HFF-Myc (cell line): ENCODE measurements around the gene SHANK1.
"Not testable (repeated sequence)": the region's sequence is repeated elsewhere in the genome, so short reads cannot be mapped to it uniquely, and the experiment has no call there.

Experiments
- DNase-seq: peaks from one replicate; pipeline ENCODE4 v3.0.0-alpha.2; 2011; ENCODE audit warnings: low read depth; ENCODE audit errors: extremely low read depth
- H3K4me3 ChIP-seq: replicated peaks from 2 replicates; pipeline ENCODE4 v1.5.1; 2011; ENCODE audit warnings: low read depth, mild to moderate bottlenecking, control low read depth, low read length
- TF ChIP-seq, protein P1 (sequence below): IDR thresholded peaks from 2 replicates; pipeline ENCODE4 v1.5.1; 2012; ENCODE audit warnings: mild to moderate bottlenecking, low read depth, low read length, control low read depth; ENCODE audit errors: missing control alignments

The SHANK1 gene

GRCh38 chr19:50719566-50719965 lies at the start of gene SHANK1:
Gene SHANK1 (minus strand): TSS chr19:50719802. CDS start chr19:50716919, 2,883 bp downstream.
- DNase-seq: no peak
- H3K4me3 ChIP-seq: peak within 1 kb of the TSS; percentile 41
- TF ChIP-seq, protein P1, sequence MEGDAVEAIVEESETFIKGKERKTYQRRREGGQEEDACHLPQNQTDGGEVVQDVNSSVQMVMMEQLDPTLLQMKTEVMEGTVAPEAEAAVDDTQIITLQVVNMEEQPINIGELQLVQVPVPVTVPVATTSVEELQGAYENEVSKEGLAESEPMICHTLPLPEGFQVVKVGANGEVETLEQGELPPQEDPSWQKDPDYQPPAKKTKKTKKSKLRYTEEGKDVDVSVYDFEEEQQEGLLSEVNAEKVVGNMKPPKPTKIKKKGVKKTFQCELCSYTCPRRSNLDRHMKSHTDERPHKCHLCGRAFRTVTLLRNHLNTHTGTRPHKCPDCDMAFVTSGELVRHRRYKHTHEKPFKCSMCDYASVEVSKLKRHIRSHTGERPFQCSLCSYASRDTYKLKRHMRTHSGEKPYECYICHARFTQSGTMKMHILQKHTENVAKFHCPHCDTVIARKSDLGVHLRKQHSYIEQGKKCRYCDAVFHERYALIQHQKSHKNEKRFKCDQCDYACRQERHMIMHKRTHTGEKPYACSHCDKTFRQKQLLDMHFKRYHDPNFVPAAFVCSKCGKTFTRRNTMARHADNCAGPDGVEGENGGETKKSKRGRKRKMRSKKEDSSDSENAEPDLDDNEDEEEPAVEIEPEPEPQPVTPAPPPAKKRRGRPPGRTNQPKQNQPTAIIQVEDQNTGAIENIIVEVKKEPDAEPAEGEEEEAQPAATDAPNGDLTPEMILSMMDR: no peak

DNA sequence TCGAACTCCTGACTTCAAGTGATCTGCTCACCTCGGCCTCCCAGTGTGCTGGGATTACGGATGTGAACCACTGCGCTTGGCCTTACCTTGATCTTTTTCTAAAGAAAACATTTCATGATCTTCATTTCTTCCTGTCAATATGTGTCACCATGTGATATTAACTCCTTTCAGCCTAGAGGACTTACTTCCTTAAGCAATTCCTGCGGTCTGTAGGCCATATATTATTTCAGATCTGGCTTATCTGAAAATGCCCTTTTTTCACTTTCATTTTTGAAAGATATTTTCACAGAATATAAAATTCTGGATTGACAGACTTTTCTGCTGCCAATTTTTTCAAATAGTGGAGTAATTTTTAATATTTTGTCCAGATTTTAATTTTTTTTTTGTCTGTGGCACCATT lies 48.7 kb upstream of the SHANK1 start:
- H3K4me3 ChIP-seq: no peak overlapping the region
- TF ChIP-seq, protein P1: no peak
- DNase-seq: no peak

DNA sequence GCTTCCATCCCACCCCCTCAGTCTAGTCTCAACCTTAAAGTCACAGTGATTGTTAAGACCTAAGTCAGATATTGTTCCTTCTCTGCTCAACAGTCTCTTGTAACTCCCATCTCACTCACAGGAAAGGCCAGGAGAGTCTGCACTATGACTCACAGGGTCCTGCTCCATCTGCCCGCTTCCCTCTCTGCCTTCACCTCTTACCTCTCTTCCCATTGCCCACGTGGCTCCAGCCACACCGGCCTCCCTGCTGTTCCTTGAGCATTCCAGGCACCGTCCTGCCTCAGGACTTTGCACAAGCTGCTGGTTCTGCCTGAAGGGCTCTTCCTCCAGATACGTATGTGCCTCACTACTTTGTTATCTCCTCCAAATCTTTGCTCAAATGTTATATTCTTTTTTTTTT lies 47.7 kb upstream of the SHANK1 start:
- H3K4me3 ChIP-seq, DNase-seq: not testable (repeated sequence)

DNA sequence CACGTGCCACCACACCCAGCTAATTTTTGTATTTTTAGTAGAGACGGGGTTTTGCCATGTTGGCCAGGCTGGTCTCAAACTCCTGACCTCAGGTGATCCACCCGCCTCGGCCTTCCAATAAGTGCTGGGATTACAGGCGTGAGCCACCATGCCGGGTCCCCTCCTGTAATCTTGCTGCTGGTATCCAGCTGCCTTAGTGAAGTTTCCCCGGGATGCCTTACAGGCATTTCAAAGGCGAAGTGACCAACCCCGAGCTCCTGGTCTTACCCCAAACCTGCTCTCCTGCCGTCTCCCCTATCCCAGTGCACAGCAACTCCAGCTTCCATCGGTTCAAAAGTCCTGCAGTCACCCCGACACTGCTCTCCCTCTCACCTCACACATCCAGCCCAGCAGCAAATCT lies 47.1 kb upstream of the SHANK1 start:
- not testable (repeated sequence) for H3K4me3 ChIP-seq, DNase-seq

DNA sequence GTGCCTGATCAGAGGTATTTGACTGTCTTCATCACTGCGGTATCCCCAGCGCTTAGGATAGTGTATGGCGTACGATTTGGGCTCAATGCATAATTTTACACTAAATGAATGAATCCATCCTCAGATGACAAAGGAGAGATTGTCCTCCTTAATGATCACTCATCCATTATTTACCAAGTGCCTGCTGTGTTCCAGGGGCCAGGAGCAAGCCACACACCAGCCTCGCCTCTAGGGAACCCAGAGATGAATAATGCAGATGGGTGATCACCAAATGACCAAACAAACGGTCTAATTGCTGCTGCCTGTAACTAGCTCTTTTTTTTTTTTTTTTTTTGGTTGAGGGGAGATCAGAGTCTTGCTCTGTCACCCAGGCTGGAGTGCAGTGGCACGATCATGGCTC lies 44.8 kb upstream of the SHANK1 start:
- TF ChIP-seq, protein P1: no peak
- no peak for DNase-seq
- H3K4me3 ChIP-seq: no peak overlapping the region

- not testable (repeated sequence) for H3K4me3 ChIP-seq, DNase-seq
These were observed 43.9 kb upstream of the SHANK1 start for GRCh38 chr19:50763521-50763920.

- H3K4me3 ChIP-seq, DNase-seq: not testable (repeated sequence)
These were observed 41.9 kb upstream of the SHANK1 start for GRCh38 chr19:50761501-50761900.

GRCh38 chr19:50759886-50760285 lies 40.3 kb upstream of the SHANK1 start:
- DNase-seq: no peak
- TF ChIP-seq, protein P1: no peak

GRCh38 chr19:50759076-50759475 lies 39.5 kb upstream of the SHANK1 start:
- not testable (repeated sequence) for H3K4me3 ChIP-seq, DNase-seq

More at GRCh38 chr19:50759886-50760285, 40.3 kb upstream of the SHANK1 start:
- H3K4me3 ChIP-seq: no peak overlapping the region

- DNase-seq, H3K4me3 ChIP-seq: not testable (repeated sequence)
These were observed 38.0 kb upstream of the SHANK1 start for GRCh38 chr19:50757624-50758023.

DNA sequence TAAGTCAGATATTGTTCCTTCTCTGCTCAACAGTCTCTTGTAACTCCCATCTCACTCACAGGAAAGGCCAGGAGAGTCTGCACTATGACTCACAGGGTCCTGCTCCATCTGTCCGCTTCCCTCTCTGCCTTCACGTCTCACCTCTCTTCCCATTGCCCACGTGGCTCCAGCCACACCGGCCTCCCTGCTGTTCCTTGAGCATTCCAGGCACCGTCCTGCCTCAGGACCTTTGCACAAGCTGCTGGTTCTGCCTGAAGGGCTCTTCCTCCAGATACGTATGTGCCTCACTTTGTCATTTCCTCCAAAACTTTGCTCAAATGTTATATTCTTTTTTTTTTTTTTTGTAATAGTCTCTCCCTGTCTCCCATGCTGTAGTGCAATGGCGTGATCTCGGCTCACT lies 36.6 kb upstream of the SHANK1 start:
- DNase-seq, H3K4me3 ChIP-seq: not testable (repeated sequence)
